Cerebellar nuclear complex (tissue), 1 donor: Measurements from ENCODE around the gene ABLIM1.

Source experiments
- DNase-seq, 2 experiments: peaks; one replicate each; lab custom pipeline; 2025; lab: John Stamatoyannopoulos, UW

The ABLIM1 gene

GRCh38 chr10:114545819-114546218 lies 112.3 kb downstream of the ABLIM1 start:
- DNase-seq = no peak

DNA sequence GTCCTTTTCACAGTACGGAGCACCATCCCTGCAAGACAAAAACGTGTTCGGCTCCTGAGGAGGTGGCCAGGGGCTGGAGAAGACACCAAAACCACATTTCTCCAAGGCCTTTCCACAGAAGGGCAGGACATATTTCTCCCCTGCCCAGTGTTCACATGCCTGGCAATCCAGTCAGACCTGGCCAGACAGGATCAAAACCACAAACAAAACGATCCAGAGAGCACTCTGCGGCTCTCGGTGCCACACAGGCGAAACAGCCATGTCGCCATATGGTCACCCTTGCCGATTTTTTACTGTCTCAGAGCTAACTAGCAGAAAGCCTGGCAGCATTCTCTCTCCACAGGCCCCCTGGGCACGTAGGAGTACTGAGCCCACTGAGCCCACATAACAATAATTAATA lies 113.0 kb downstream of the ABLIM1 start:
- peak; percentile 67 to 88 for DNase-seq

- DNase-seq = no peak
Observed at GRCh38 chr10:114544045-114544659, 113.9 kb downstream of the ABLIM1 start.

DNA sequence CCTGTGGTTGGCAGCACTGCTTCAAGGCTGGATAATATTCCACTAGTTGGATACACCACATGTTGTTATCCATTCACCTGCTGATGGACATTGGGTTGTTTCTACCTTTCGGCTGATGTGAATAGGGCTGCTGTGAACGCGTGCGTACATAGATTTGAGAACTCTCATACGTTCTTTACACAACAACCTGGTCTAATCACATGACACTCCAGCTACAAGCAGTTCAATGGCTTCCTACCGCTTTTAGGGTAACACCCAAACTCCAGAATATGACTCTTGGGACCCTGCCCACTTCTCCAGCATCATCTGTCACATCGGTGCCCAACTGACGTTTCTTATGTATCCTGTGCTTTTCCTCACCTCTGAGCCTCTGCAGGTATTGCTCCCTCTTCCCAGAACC lies 114.6 kb downstream of the ABLIM1 start:
- DNase-seq = no peak

GRCh38 chr10:114542373-114542772 lies 115.7 kb downstream of the ABLIM1 start:
- DNase-seq = no peak

- no peak for DNase-seq
Observed at GRCh38 chr10:114541797-114542160, 116.3 kb downstream of the ABLIM1 start.

- DNase-seq = no peak
Observed at GRCh38 chr10:114541081-114541796, 116.8 kb downstream of the ABLIM1 start.

DNA sequence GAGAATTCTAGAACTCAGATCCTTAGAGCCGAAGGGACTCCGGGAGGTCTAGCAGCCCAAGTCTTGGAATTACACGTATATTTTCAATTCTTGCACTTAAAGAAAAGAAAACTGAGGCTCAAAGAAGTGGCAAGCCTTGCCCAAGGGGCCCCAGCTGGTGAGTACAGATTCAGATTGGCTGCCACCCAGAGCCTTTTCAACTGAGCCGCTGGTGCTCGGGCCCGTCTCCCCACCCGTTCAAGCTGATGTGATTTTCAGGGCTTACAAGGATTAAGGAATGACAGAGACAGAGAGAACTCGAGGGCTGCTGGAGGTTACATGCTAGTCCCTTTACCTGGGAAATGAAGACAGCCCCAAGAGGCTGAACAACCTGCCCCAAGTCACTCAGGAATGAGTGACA lies 117.8 kb downstream of the ABLIM1 start:
- no peak for DNase-seq

DNA sequence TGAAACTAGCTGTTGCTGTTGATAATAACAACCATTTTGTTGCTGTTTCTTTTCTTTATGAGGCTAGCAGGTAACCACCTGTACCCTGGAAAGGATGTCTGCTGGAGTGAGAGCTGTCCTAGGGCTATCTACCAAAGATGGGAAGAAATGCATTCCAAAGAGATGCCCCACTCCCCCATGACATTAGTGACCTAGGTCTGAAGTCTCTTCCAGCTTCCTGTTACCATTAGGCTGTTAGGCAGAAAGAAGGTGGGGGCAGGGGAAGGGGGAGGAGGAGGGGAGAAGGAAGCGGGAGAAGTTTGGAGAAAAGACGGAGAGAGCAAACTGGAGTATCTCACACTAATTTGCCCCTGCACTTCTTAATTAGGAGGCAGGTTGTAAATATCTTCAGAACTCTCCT lies 118.5 kb downstream of the ABLIM1 start:
- no peak for DNase-seq

DNA sequence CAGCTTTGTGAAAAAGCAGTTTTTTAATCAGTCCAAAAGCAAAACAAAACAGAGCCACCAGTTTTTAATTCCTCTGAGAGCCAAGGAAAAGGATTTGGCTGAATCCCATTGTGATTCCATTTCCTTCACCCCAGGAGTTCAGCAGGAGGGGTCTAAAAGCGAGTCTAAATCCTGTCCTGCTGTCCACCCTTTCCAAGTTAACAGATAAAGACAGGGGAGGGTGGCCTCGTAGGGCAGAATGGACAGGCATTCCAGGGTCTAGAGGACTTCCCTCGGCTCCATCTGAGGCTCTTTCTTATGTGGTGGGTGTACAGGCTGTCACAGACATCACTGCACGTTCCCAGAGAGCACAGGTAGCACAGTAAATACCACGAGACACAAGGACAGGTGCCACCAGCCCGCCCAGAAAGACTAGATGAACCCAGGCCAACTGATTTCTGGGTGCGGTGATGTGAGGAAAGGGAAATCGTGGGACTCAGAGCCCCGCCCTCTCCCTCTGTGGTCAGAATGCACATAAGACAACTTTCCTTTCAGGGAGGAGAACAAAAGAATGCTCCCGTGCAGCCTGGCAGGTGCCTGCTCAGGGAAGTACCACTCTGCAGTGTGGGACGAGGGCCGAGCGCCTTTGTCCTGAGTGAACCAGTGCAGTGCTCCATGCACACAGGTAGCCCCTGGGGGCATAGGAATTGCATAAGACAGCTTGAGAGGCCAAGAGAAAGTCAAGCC lies 119.7 kb downstream of the ABLIM1 start:
- DNase-seq = peak; percentile 56 to 70

GRCh38 chr10:114537736-114538135 lies 120.3 kb downstream of the ABLIM1 start:
- DNase-seq = no peak

- no peak for DNase-seq
Observed at GRCh38 chr10:114534571-114534981, 123.5 kb downstream of the ABLIM1 start.

- peak; percentile 98 for DNase-seq
Observed at GRCh38 chr10:114532226-114532625, 125.8 kb downstream of the ABLIM1 start.

DNA sequence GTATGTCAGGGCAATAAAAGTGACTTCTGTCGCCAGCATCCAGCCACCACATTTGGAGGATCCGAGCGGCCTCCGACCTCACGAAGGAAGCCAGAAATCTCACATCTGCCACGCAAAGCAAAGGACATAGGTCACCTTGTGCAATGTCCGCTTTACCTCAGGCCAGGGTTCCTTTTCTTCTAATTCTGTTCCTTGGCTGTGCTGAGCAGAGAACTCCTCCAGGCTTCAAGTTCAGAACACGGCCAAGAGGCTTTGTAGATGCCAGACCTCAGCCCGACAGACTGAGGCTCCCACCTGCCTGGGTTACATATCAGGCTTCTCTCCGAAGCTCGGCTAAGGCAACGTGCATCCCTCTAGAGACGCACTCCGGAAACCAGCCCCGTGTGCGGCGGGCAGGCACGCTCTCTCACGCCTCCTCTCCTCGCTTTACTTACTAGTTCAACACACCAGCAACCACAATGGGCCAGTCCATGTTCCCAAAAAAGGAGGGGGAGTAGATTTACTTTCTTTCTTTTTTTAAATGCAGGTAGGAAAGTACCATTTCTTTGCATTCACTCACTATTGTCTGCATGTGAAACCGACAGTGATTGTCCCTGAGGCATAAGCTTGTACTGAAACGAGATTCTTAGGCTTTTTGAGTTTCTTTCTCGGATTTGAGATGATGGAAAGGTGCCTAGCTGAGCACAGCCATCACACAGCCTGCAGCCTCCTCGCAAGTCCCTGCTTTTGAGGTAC lies 131.4 kb downstream of the ABLIM1 start:
- peak; percentile 44 to 72 for DNase-seq

DNA sequence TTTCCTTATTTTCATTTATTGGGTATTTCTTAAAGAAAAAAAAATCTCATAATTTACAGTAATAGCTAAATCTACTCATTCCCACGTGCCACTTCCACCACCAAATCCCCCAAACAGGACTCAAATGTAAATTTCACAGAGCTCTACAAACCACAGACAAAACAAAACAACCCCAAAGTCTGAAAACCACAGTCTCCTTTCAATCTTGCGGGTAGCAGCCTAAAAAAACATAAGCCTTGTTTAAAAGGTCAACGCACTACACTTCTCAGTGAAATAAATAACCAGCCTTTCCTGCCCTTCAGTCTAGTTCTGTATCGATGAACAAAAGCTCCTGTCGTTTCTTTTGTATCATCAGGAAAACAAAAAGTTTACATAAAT lies 132.0 kb downstream of the ABLIM1 start:
- DNase-seq = no peak

GRCh38 chr10:114525368-114525949 lies 132.6 kb downstream of the ABLIM1 start:
- no peak for DNase-seq

- no peak for DNase-seq
Observed at GRCh38 chr10:114523876-114524275, 134.2 kb downstream of the ABLIM1 start.

DNA sequence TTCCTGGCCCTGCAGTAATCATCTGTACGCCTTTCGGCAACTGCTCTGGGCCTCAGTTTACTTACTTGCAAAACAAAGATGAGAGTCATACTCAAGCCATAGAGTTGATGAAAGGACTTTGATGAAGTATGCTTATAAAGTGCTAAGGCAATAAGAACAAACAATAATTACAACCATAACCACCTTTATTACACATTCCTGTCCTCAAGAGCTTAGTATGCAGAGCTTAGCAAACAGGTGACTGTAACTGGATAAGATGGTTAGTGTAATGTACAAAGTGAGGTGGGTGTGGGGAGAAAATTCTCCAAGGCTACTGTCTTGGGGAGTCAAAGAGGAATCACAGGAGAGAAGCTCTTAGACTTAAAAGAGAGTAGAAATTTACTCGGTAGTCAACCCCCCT lies 136.8 kb downstream of the ABLIM1 start:
- DNase-seq = no peak

DNA sequence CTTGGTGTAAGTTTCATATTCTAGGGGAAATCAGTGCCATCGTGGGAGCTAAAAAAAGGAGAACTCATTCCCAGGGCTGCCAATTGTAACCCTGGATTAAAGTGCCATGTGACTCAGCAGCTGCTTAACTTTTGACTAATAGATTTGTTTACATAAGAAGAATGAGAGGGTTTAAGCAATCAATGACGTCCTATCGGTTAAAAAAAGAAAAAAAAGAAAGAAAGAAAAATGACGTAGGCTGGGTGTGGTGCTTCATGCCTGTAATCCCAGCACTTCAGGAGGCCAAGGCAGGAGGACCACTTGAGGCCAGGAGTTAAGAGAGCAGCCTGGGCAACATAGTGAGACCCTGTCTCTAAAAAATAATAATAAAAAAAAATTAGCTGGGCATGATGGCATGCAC lies 137.6 kb downstream of the ABLIM1 start:
- no peak for DNase-seq

GRCh38 chr10:114519756-114520293 lies 138.2 kb downstream of the ABLIM1 start:
- DNase-seq = no peak

- DNase-seq = no peak
Observed at GRCh38 chr10:114519306-114519669, 138.8 kb downstream of the ABLIM1 start.
